Caco-2 (cell line): ENCODE measurements around the gene CDKN1B. TPM values are rescaled to one million over a fixed set of nuclear protein-coding genes. Genes with fewer than 3 reads are reported as not detected.

Source experiments
- BruUV-seq: library from RNA; stranded (reverse); fragments of 400-500 nt; replicated peaks from 2 replicates; lab custom pipeline; 2021; lab: Mats Ljungman, UMichigan
- CTCF ChIA-PET: fragments of 300-600 bp; sonication (Branson Sonifier 250); formaldehyde crosslinking; loops from one replicate; lab custom pipeline; 2022; ENCODE audit warnings: antibody characterized with exemption; lab: Charles Lee
- POLR2A ChIA-PET: fragments of 300-600 bp; sonication (Branson Sonifier 250); formaldehyde crosslinking; loops from one replicate; lab custom pipeline; 2022; ENCODE audit warnings: antibody characterized with exemption; lab: Charles Lee
- DNase-seq, 2 experiments: peaks; one replicate each; pipeline versions ENCODE4 v3.0.0 to v3.0.0-alpha.2; 2020 to 2022
- H3K27me3 ChIP-seq: replicated peaks from 2 replicates; pipeline ENCODE4 v1.6.0; 2011; ENCODE audit warnings: low read length; ENCODE audit not compliant: control insufficient read depth, insufficient read depth
- H3K36me3 ChIP-seq: 2 replicates; pipeline ENCODE4 v1.5.1; 2011; ENCODE audit warnings: low read length; ENCODE audit not compliant: control insufficient read depth, insufficient read depth
- H3K4me1 ChIP-seq: fragments of 250-450 bp; sonication (Bioruptor Pico); 2 replicates; pipeline ENCODE4 v1.5.1; 2020; ENCODE audit warnings: mild to moderate bottlenecking
- H3K4me3 ChIP-seq: 2 replicates; pipeline ENCODE4 v1.5.1; 2011; ENCODE audit warnings: low read depth, mild to moderate bottlenecking, control low read depth, low read length
- H3K9me3 ChIP-seq: fragments of 250-450 bp; sonication (Bioruptor Pico); 2 replicates; pipeline ENCODE4 v1.5.1; 2020; ENCODE audit warnings: mild to moderate bottlenecking, moderate library complexity
- H3K27ac Mint-ChIP-seq: one replicate; pipeline ENCODE4 v1.8.0; 2022; ENCODE audit warnings: mixed read lengths; ENCODE audit not compliant: unreplicated experiment
- H3K27me3 Mint-ChIP-seq: one replicate; pipeline ENCODE4 v1.8.0; 2022; ENCODE audit warnings: mixed read lengths; ENCODE audit not compliant: insufficient read depth, unreplicated experiment
- H3K36me3 Mint-ChIP-seq: one replicate; pipeline ENCODE4 v1.8.0; 2022; ENCODE audit warnings: mild to moderate bottlenecking, mixed read lengths; ENCODE audit not compliant: insufficient read depth, unreplicated experiment
- H3K4me1 Mint-ChIP-seq: one replicate; pipeline ENCODE4 v1.8.0; 2022; ENCODE audit warnings: low read depth, mixed read lengths; ENCODE audit not compliant: unreplicated experiment
- H3K4me3 Mint-ChIP-seq: one replicate; pipeline ENCODE4 v1.8.0; 2022; ENCODE audit warnings: mild to moderate bottlenecking, moderate library complexity, mixed read lengths; ENCODE audit not compliant: unreplicated experiment
- H3K9me3 Mint-ChIP-seq: one replicate; pipeline ENCODE4 v1.8.0; 2022; ENCODE audit warnings: mixed read lengths; ENCODE audit not compliant: unreplicated experiment
- CTCF ChIP-seq, 2 experiments: fragments of 200-600 bp in 1 of 2; IDR thresholded peaks; 1 replicate in 1 of 2; 2 replicates in 1 of 2; pipeline versions ENCODE4 v1.5.1 to v1.8.0; 2011 to 2022; ENCODE audit warnings: antibody characterized with exemption in 1 of 2, control low read depth in 1 of 2, inconsistent platforms in 1 of 2, low read depth in 1 of 2, low read length in 1 of 2, mild to moderate bottlenecking in 1 of 2, moderate library complexity in 1 of 2; ENCODE audit not compliant: insufficient read depth in 1 of 2, severe bottlenecking in 1 of 2, unreplicated experiment in 1 of 2
- intact Hi-C: fragments of 100-400 bp; cut with micrococcal nuclease; formaldehyde crosslinking; loops from one replicate; pipeline ENCODE4 v1.10.0; 2022; ENCODE audit not compliant: unreplicated experiment
- total RNA-seq: library from RNA; stranded (reverse); gene quantifications from 2 replicates; pipeline ENCODE4 v1.2.3, GENCODE V29; 2022

The CDKN1B gene
- total RNA-seq, 1 experiment from 2014 or later = 115 TPM

- CTCF ChIA-PET = interaction anchor here (2.4 kb wide), 1 partner anchor 12 kb away, joined by 33 read pairs; no protein-coding TSS in a partner anchor
- H3K27me3 ChIP-seq = no peaks in the 10 kb centered on the region
- Mint-ChIP-seq H3K9me3 (no peaks in the 10 kb centered on the region), H3K36me3 (peaks cover 64% of the 10 kb centered on the region), H3K4me3 (peak overlapping the region; percentile 100), H3K4me1 (peaks cover 21% of the 10 kb centered on the region), H3K27me3 (no peaks in the 10 kb centered on the region), H3K27ac (peak overlapping the region; percentile 92)
- TF ChIP-seq CTCF (IDR thresholded peaks at IDR 0.05; ENCODE audit: insufficient read depth in 1 of 2, low read depth in 1 of 2, low read length in 1 of 2, severe bottlenecking in 1 of 2, unreplicated experiment in 1 of 2) = no peak
- POLR2A ChIA-PET = interaction anchor here (0.6 to 1.4 kb wide), 4 partner anchors 9 to 574 kb away, joined by 4 to 15 read pairs (median 6); no protein-coding TSS in a partner anchor
- no peaks in the 10 kb centered on the region for H3K9me3 ChIP-seq
- H3K36me3 ChIP-seq = no peaks in the 10 kb centered on the region; the same call in 1 of the 2 replicates
- intact Hi-C loops = loop anchor here (1.0 to 2.0 kb wide), 3 partner anchors 7 to 162 kb away; partner anchors contain the start of genes CDKN1B and DUSP16
- peaks cover 35% of the 10 kb centered on the region for H3K4me1 ChIP-seq
- BruUV-seq = TSS peak; percentile 36
- H3K4me3 ChIP-seq = peak overlapping the region; percentile 92
- no peak for DNase-seq
These were observed 7.4 kb downstream of the CDKN1B start for GRCh38 chr12:12724421-12725085.

DNA sequence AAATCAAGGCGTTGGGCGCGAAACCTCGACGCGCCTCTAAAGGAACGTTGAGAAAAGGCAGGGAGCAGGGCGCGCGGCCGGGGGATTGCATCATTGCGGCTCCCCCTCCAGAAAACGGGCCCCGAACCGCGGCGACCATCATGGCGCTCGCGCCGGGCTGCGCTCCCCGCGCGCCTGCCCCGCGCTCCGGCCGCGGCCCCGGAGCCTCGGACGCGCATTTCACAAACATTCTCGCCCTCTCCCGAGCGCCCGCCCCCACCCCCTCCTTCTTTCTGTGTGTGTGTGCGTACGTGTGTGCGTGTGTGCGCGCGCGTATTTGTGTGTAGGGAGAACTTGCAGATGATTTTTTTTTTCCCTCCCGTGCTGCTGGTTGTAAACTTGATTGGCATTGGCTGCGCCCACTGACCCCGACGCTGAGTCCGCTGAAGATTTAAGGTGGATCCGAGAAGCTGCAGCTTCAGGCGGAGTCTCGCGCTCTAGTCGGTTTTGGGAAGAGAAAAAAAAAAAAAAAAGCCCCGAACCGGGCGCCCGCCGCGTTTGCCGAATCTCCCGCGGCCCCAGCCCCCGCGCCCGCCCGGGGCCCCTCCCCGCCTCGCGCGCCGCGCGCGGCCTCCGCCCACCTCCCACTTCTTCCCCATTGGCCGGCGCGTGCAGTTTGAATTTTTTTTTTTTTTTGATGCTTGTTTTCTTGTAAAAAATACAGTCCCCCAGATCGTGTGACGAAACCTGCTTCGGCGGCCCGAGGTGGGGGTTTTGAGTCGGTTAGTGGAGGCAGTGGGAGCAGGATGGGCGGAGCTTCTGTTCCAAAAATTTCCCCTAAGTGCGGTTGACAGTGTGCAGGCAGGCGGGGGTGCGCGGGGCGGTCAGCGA, 8.2 kb downstream of the CDKN1B start:
- H3K9me3 ChIP-seq = no peaks in the 10 kb centered on the region
- peak overlapping the region; percentile 92 for H3K4me3 ChIP-seq
- peaks cover 19% of the 10 kb centered on the region for H3K4me1 Mint-ChIP-seq
- no peak for TF ChIP-seq CTCF (IDR thresholded peaks at IDR 0.05; ENCODE audit: insufficient read depth in 1 of 2, low read depth in 1 of 2, low read length in 1 of 2, severe bottlenecking in 1 of 2, unreplicated experiment in 1 of 2)
- no peaks in the 10 kb centered on the region for H3K36me3 ChIP-seq
- no peaks in the 10 kb centered on the region for H3K9me3 Mint-ChIP-seq
- peaks cover 56% of the 10 kb centered on the region for H3K36me3 Mint-ChIP-seq
- DNase-seq = peak; percentile 97 to 99
- ChIA-PET POLR2A (interaction anchor here (0.6 to 1.4 kb wide), 9 partner anchors 9 to 591 kb away, joined by 3 to 15 read pairs (median 5); no protein-coding TSS in a partner anchor), CTCF (interaction anchor here (0.7 to 2.4 kb wide), 3 partner anchors 10 to 12 kb away, joined by 3 to 33 read pairs (median 4); no protein-coding TSS in a partner anchor)
- no peaks in the 10 kb centered on the region for H3K27me3 ChIP-seq
- peak overlapping the region; percentile 92 for H3K27ac Mint-ChIP-seq
- H3K27me3 Mint-ChIP-seq = no peaks in the 10 kb centered on the region
- BruUV-seq = no TSS peak
- intact Hi-C loops = loop anchor here (1.0 to 2.0 kb wide), 3 partner anchors 8 to 163 kb away; partner anchors contain the start of genes CDKN1B and DUSP16
- peak overlapping the region; percentile 100 for H3K4me3 Mint-ChIP-seq
- peaks cover 28% of the 10 kb centered on the region for H3K4me1 ChIP-seq
